Endothelial cell of umbilical vein (primary cell): ENCODE measurements around the gene BCCIP. TPM values are rescaled to one million over a fixed set of nuclear protein-coding genes. Genes with fewer than 3 reads are reported as not detected.

ENCODE experiments used
- BruUV-seq: library from RNA; stranded (reverse); fragments of 400-500 nt; replicated peaks from 2 replicates; lab custom pipeline; 2021; lab: Mats Ljungman, UMichigan
- CTCF ChIA-PET: fragments of 300-600, 350-600 bp; sonication (Branson Sonifier 250); formaldehyde crosslinking; loops from one replicate; lab custom pipeline; 2021; ENCODE audit warnings: antibody characterized with exemption, inconsistent platforms; lab: Charles Lee
- POLR2A ChIA-PET: fragments of 300-600, 350-600 bp; sonication (Branson Sonifier 250); formaldehyde crosslinking; loops from one replicate; lab custom pipeline; 2021; ENCODE audit warnings: antibody characterized with exemption, inconsistent platforms; lab: Charles Lee
- DNase-seq: peaks from one replicate; pipeline ENCODE4 v3.0.0-alpha.2; 2011; ENCODE audit warnings: low read depth, low spot score
- FAIRE-seq: peaks from 2 replicates; lab custom pipeline; 2011; peaks lifted over from hg19 to GRCh38; lab: Jason Lieb, UNC
- H2AFZ ChIP-seq: 2 replicates; pipeline ENCODE4 v1.6.0; 2012; ENCODE audit warnings: low read depth, low read length, control low read depth, inconsistent platforms
- H3K27ac ChIP-seq: 2 replicates; pipeline ENCODE4 v1.5.1; 2011; ENCODE audit warnings: low read depth, mild to moderate bottlenecking, control low read depth, low read length, moderate library complexity; ENCODE audit not compliant: insufficient read depth
- H3K27me3 ChIP-seq, 2 experiments: 2 replicates each; pipeline versions ENCODE4 v1.6.0 to v1.6.1; 2011; ENCODE audit warnings: low read length in 2 of 2, mixed read lengths in 1 of 2; ENCODE audit not compliant: control insufficient read depth in 2 of 2, insufficient read depth in 2 of 2
- H3K36me3 ChIP-seq, 2 experiments: 2 replicates in 1 of 2; 3 replicates in 1 of 2; pipeline ENCODE4 v1.5.1; 2011; ENCODE audit warnings: low read length in 2 of 2, mild to moderate bottlenecking in 1 of 2, moderate library complexity in 1 of 2; ENCODE audit not compliant: control insufficient read depth in 2 of 2, insufficient read depth in 2 of 2; ENCODE audit errors: extremely low read depth in 1 of 2
- H3K4me1 ChIP-seq: 3 replicates; pipeline ENCODE4 v1.5.1; 2011; ENCODE audit warnings: mild to moderate bottlenecking, low read length; ENCODE audit not compliant: control insufficient read depth, insufficient read depth; ENCODE audit errors: extremely low read depth
- H3K4me2 ChIP-seq: 2 replicates; pipeline ENCODE4 v1.6.1; 2011; ENCODE audit warnings: low read length, control low read depth, mixed read lengths; ENCODE audit not compliant: insufficient read depth
- H3K4me3 ChIP-seq, 3 experiments: fragments of 200-600 bp in 1 of 3; sonication (generic), shearing (Covaris generic) in 1 of 3; replicated peaks in 1 of 3; 2 replicates each; pipeline ENCODE4 v1.5.1; 2011 to 2016; ENCODE audit warnings: control low read depth in 3 of 3, low read length in 3 of 3, mild to moderate bottlenecking in 2 of 3, inconsistent platforms in 1 of 3, low read depth in 1 of 3, moderate library complexity in 1 of 3; ENCODE audit not compliant: insufficient read depth in 1 of 3
- H3K79me2 ChIP-seq: 2 replicates; pipeline ENCODE4 v1.6.0; 2012; ENCODE audit warnings: low read length, inconsistent platforms; ENCODE audit not compliant: control insufficient read depth, insufficient read depth
- H3K9ac ChIP-seq: replicated peaks from 2 replicates; pipeline ENCODE3; 2011; ENCODE audit warnings: low read length, control low read depth; ENCODE audit not compliant: insufficient read depth; ENCODE audit errors: extremely low read depth
- H3K9me1 ChIP-seq: replicated peaks from 3 replicates; pipeline ENCODE4 v1.6.0; 2011; ENCODE audit warnings: mild to moderate bottlenecking, low read length; ENCODE audit not compliant: control insufficient read depth, insufficient read depth; ENCODE audit errors: extremely low read depth
- H3K9me3 ChIP-seq: replicated peaks from 2 replicates; pipeline ENCODE4 v1.5.1; 2012; ENCODE audit warnings: low read length, inconsistent platforms; ENCODE audit not compliant: control insufficient read depth, insufficient read depth
- H4K20me1 ChIP-seq: replicated peaks from 2 replicates; pipeline ENCODE3; 2011; ENCODE audit warnings: mild to moderate bottlenecking, low read length; ENCODE audit not compliant: control insufficient read depth, insufficient read depth; ENCODE audit errors: extremely low read depth
- CTCF ChIP-seq, 2 donors: IDR thresholded peaks; 1 replicate in 1 of 2; 2 replicates in 1 of 2; pipeline ENCODE4 v1.5.1; 2011; ENCODE audit warnings: low read length in 2 of 2, mild to moderate bottlenecking in 2 of 2, moderate library complexity in 2 of 2, control low read depth in 1 of 2, inconsistent platforms in 1 of 2, low read depth in 1 of 2; ENCODE audit not compliant: insufficient read depth in 1 of 2; ENCODE audit errors: extremely low read depth in 1 of 2
- EZH2 ChIP-seq: IDR thresholded peaks from 2 replicates; pipeline ENCODE4 v1.6.1; 2012; ENCODE audit warnings: borderline replicate concordance, low read depth, mild to moderate bottlenecking, moderate library complexity, low read length, inconsistent platforms; ENCODE audit not compliant: severe bottlenecking
- FOS ChIP-seq: IDR thresholded peaks from 2 replicates; pipeline ENCODE4 v1.6.1; 2011; ENCODE audit warnings: mild to moderate bottlenecking, low read length, moderate library complexity, borderline replicate concordance; ENCODE audit not compliant: insufficient read depth
- GATA2 ChIP-seq: IDR thresholded peaks from 2 replicates; pipeline ENCODE4 v1.7.0; 2011; ENCODE audit warnings: low read depth, mild to moderate bottlenecking, moderate library complexity, mixed read lengths, low read length; ENCODE audit not compliant: insufficient read length, insufficient read depth
- JUN ChIP-seq: IDR thresholded peaks from 2 replicates; pipeline ENCODE4 v1.6.1; 2011; ENCODE audit warnings: borderline replicate concordance, low read depth; ENCODE audit not compliant: insufficient read length, insufficient read depth
- MAX ChIP-seq: IDR thresholded peaks from 2 replicates; pipeline ENCODE4 v1.6.1; 2011; ENCODE audit not compliant: insufficient read depth, insufficient read length
- MYC ChIP-seq: IDR thresholded peaks from one replicate; pipeline ENCODE4 v1.6.1; 2011; ENCODE audit warnings: mild to moderate bottlenecking, low read depth, low read length
- POLR2A ChIP-seq: IDR thresholded peaks from 2 replicates; pipeline ENCODE4 v1.6.1; 2012; ENCODE audit warnings: low read depth, mild to moderate bottlenecking, control low read depth, low read length
- POLR2AphosphoS5 ChIP-seq: IDR thresholded peaks from 2 replicates; pipeline ENCODE4 v1.6.1; 2012; ENCODE audit warnings: low read depth, mild to moderate bottlenecking, control low read depth, low read length, moderate library complexity; ENCODE audit not compliant: insufficient read depth
- dilution Hi-C: fragments of 300-500 bp; cut with MboI; formaldehyde crosslinking; loops from one replicate; pipeline ENCODE4 v1.15.0; 2019; ENCODE audit warnings: low sequenced_read_pairs; ENCODE audit not compliant: extremely low pct_ligation_motif_present
- intact Hi-C: fragments of 100-400 bp; cut with micrococcal nuclease; formaldehyde crosslinking; loops from one replicate; pipeline ENCODE4 v1.10.0; 2022
- polyA plus RNA-seq, 4 experiments: library from polyadenylated mRNA; depleted of rRNA in 3 of 4; stranded (reverse) in 3 of 4; unstranded in 1 of 4; fragments of >200 nt; gene quantifications; 2 replicates each; pipeline versions ENCODE4 v1.2.1 to v1.2.3, GENCODE V29; 2011 to 2012; ENCODE audit warnings: missing spikeins in 1 of 4
- total RNA-seq: library from RNA; stranded (reverse); gene quantifications from 2 replicates; pipeline ENCODE4 v1.2.3, GENCODE V29; 2021

The BCCIP gene
- total and polyA plus RNA-seq, 2 donors (not counting 3 experiments of a cell fraction or from before 2014, with no cell fraction given), result 14.5 to 73.5 TPM

GRCh38 chr10:125840955-125841354 lies 17.6 kb downstream of the BCCIP start:
- Histone ChIP-seq H3K4me2 (peak overlapping the region; percentile 40), H3K9me3 (no peaks in the 10 kb centered on the region), H3K36me3 (peaks cover 21 to 22% of the 10 kb centered on the region in 2 experiments), H4K20me1 (no peaks in the 10 kb centered on the region), H3K9ac (no peak overlapping the region), H3K27ac (peak overlapping the region; percentile 23), H2AFZ (no peak overlapping the region), H3K79me2 (no peaks in the 10 kb centered on the region), H3K4me1 (peaks cover 14% of the 10 kb centered on the region), H3K9me1 (no peaks in the 10 kb centered on the region), H3K27me3 (no peaks in the 10 kb centered on the region), H3K4me3 (no peak overlapping the region)
- dilution Hi-C loops (no loop called here), intact Hi-C loops (no loop called here)
- BruUV-seq, result no TSS peak
- CTCF ChIA-PET, result no interaction called here
- DNase-seq, result peak; percentile 71
- POLR2A ChIA-PET, result no interaction called here
- FAIRE-seq, result peak; percentile 85
- TF ChIP-seq FOS, result peak; percentile 49
- no peak for TF ChIP-seq EZH2
- TF ChIP-seq JUN, result peak; percentile 44
- no peak for TF ChIP-seq POLR2AphosphoS5
- TF ChIP-seq MYC, result no peak

DNA sequence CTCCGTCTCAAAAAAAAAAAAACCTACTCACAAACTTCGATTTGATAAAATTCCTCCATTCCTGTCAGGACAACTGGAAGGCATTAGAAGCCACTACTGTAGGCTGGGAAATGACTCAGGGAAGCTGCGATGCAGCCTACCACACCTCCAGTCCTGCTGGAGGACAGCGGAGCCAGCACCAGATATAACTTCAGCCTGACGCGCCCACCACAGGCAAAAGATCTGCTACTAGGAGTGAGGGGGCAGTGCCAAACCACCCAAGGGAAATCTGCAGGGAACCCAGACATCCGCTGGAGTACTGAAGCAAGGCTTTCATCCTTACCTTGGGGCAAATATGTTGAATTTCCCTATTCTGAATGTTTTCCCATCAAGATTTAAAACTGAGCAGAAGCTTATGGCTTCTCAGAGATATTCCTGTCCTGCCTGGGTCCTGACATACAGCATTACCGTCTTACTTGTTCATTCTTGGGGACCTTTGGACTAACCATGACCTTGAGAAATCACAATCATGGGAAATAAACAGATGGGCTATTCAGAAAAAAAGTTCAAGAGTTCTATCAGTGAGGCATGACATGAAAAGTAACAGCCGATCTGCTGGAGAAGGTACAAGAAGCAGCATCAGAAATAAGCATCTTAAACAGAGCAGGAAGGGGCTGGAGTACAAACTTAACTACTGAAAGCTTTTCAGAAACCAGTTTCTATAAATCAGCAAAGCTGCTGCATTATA lies 20.4 kb downstream of the BCCIP start:
- no peak overlapping the region for H3K4me3 ChIP-seq
- H3K9ac ChIP-seq, result no peak overlapping the region
- TF ChIP-seq POLR2A, result no peak
- TF ChIP-seq FOS, result no peak
- TF ChIP-seq CTCF (IDR thresholded peaks at IDR 0.05; ENCODE audit: extremely low read depth in 1 of 2, insufficient read depth in 1 of 2, low read depth in 1 of 2, low read length in 2 of 2), result no peak
- no peak for TF ChIP-seq GATA2
- no peak for TF ChIP-seq EZH2
- TF ChIP-seq MYC, result no peak
- TF ChIP-seq MAX, result no peak
- TF ChIP-seq POLR2AphosphoS5, result no peak
- no peak for TF ChIP-seq JUN
- H3K4me1 ChIP-seq, result peaks cover 14% of the 10 kb centered on the region
- H4K20me1 ChIP-seq, result no peaks in the 10 kb centered on the region
- no peaks in the 10 kb centered on the region for H3K27me3 ChIP-seq
- FAIRE-seq (no peak), DNase-seq (no peak)
- ChIA-PET POLR2A (no interaction called here), CTCF (interaction anchor here (2.1 kb wide), 1 partner anchor 12 kb away, joined by 7 read pairs; no protein-coding TSS in a partner anchor)
- H3K36me3 ChIP-seq, result peaks cover 5 to 7% of the 10 kb centered on the region in 2 experiments
- dilution Hi-C loops (no loop called here), intact Hi-C loops (no loop called here)
- H3K79me2 ChIP-seq, result no peaks in the 10 kb centered on the region
- no peak overlapping the region for H2AFZ ChIP-seq
- no peak overlapping the region for H3K27ac ChIP-seq
- no peak overlapping the region for H3K4me2 ChIP-seq
- no TSS peak for BruUV-seq
- H3K9me1 ChIP-seq, result no peaks in the 10 kb centered on the region
- H3K9me3 ChIP-seq, result no peaks in the 10 kb centered on the region
